GM21717 (cell line): ENCODE results near the gene NDUFAF7.
A peak's percentile ranks its signal among the peaks of the same experiment; 100 is the strongest.
"Not testable (repeated sequence)": the region's sequence is repeated elsewhere in the genome, so short reads cannot be mapped to it uniquely, and the experiment has no call there.

ENCODE experiments used
- ATAC-seq: cut with Tn5 transposase; IDR thresholded peaks from one replicate; pipeline ENCODE4 v1.9.1; 2021; ENCODE audit warnings: mild to moderate bottlenecking, moderate library complexity; ENCODE audit not compliant: unreplicated experiment

Gene NDUFAF7

GRCh38 chr2:37231241-37232130 is at the start of gene NDUFAF7, which contains the start of gene CEBPZ:
TSS of gene NDUFAF7 (plus strand) at chr2:37231658. CDS start at chr2:37231706, 48 bp downstream.
TSS of gene CEBPZ (minus strand) at chr2:37231596. CDS start at chr2:37231567, 29 bp downstream.
- peak; percentile 94 for ATAC-seq

GRCh38 chr2:37181726-37182684 is 49.5 kb upstream of the NDUFAF7 start:
- ATAC-seq, result no peak

- no peak for ATAC-seq
These were observed 42.9 kb upstream of the NDUFAF7 start, which contains the start of gene SULT6B1 for GRCh38 chr2:37188570-37188969. TSS of gene SULT6B1 (minus strand) at chr2:37188670. CDS start at chr2:37188640, 30 bp downstream.

GRCh38 chr2:37189452-37190153 is 41.9 kb upstream of the NDUFAF7 start:
- ATAC-seq, result no peak

- no peak for ATAC-seq
These were observed 41.2 kb upstream of the NDUFAF7 start for GRCh38 chr2:37190290-37190689.

GRCh38 chr2:37191253-37191652 is 40.2 kb upstream of the NDUFAF7 start:
- no peak for ATAC-seq

GRCh38 chr2:37191747-37192146 is 39.7 kb upstream of the NDUFAF7 start:
- no peak for ATAC-seq

- ATAC-seq, result no peak
These were observed 38.9 kb upstream of the NDUFAF7 start for GRCh38 chr2:37192551-37192950.

- not testable (repeated sequence) for ATAC-seq
These were observed 35.6 kb upstream of the NDUFAF7 start for GRCh38 chr2:37195862-37196319.

- peak; percentile 76 for ATAC-seq
These were observed 34.9 kb upstream of the NDUFAF7 start, which contains the start of gene CEBPZOS for GRCh38 chr2:37196320-37197195. TSS of gene CEBPZOS (plus strand) at chr2:37196496. CDS start at chr2:37199705, 3,209 bp downstream.

GRCh38 chr2:37198681-37199065 is 32.8 kb upstream of the NDUFAF7 start:
- no peak for ATAC-seq

GRCh38 chr2:37201208-37201607 is 30.2 kb upstream of the NDUFAF7 start:
- ATAC-seq, result no peak

GRCh38 chr2:37201766-37202165 is 29.7 kb upstream of the NDUFAF7 start:
- no peak for ATAC-seq

- no peak for ATAC-seq
These were observed 27.8 kb upstream of the NDUFAF7 start for GRCh38 chr2:37203708-37204107.

- ATAC-seq, result not testable (repeated sequence)
These were observed 26.3 kb upstream of the NDUFAF7 start for GRCh38 chr2:37205071-37205661.

GRCh38 chr2:37205689-37206341 is 25.6 kb upstream of the NDUFAF7 start:
- no peak for ATAC-seq

GRCh38 chr2:37206760-37207159 is 24.7 kb upstream of the NDUFAF7 start:
- ATAC-seq, result not testable (repeated sequence)

- ATAC-seq, result no peak
These were observed 20.2 kb upstream of the NDUFAF7 start for GRCh38 chr2:37211212-37211611.
